ENCODE data around the gene CHPT1. TPM values are rescaled to one million over a fixed set of nuclear protein-coding genes. Genes with fewer than 3 reads are reported as not detected.
"Not testable (repeated sequence)": the region's sequence is repeated elsewhere in the genome, so short reads cannot be mapped to it uniquely, and the experiment has no call there.

CHPT1 gene
- total and polyA plus RNA-seq, 2 of the 13 experiments (the other 11 are each of a cell fraction or from before 2014, with no cell fraction given): 117 to 178 TPM

DNA sequence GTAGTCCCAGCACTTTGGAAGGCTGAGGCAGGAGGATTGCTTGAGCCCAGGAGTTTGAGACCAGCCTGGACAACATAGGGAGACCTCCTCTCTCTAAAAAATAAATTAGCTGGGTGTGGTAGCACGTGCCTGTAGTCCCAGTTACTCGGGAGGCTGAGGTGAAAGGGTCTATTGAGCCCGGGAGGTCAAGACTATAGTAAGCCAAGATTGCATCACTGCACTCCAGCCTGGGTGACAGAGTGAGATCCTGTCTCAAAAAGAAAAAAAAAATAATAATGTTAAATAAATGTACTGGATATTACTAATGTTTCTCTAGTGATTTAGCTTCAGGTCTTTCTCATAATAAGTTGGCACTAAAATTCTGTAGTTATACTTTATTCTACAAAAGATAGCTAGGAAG is 20.9 kb upstream of the CHPT1 start:
- BruUV-seq (replicated peaks); in situ Hi-C loops (cut with HindIII; ENCODE audit: extremely low pct_ligation_motif_present, low pct_unique_long_range_greater_than_20kb); H3K27me3 ChIP-seq (ENCODE audit: control insufficient read depth in 1 of 2, insufficient read depth in 2 of 2, low read length in 2 of 2); CTCF ChIA-PET (ENCODE audit: low intra/inter-chr PET ratio, low total read pairs); ATAC-seq; H2AFZ ChIP-seq (ENCODE audit: low read length); H4K20me1 ChIP-seq (ENCODE audit: insufficient read depth, low read length); H3K9me3 ChIP-seq (ENCODE audit: low read length); FAIRE-seq; H3K27ac ChIP-seq (ENCODE audit: extremely low read length, insufficient read depth, low read length); DNase-seq (ENCODE audit: low spot score); H3K9ac ChIP-seq (ENCODE audit: insufficient read depth, low read depth, low read length); H3K4me3 ChIP-seq (replicated peaks in 1 of 3; ENCODE audit: insufficient read depth in 1 of 3, low read depth in 2 of 3, low read length in 3 of 3); H3K36me3 ChIP-seq (replicated peaks in 1 of 2; ENCODE audit: control insufficient read depth in 1 of 2, insufficient read depth in 2 of 2, low read length in 2 of 2); H3K79me2 ChIP-seq (ENCODE audit: insufficient read depth, low read length); H3K4me2 ChIP-seq (ENCODE audit: low read depth, low read length); intact Hi-C loops (cut with micrococcal nuclease; ENCODE audit: unreplicated experiment): not testable (repeated sequence)
- POLR2A ChIA-PET: interaction anchor here (1.3 kb wide), 1 partner anchor 68 kb away, joined by 4 read pairs; no protein-coding TSS in a partner anchor
- peak; percentile 77 for TF ChIP-seq CEBPG (CRISPR knock-in tag; IDR thresholded peaks at IDR 0.05)
- H3K4me1 ChIP-seq (ENCODE audit: insufficient read depth, low read length): peaks cover 53% of the 10 kb centered on the region
- 7% methylated on average over 3 of the region's 3 CpGs for WGBS (ENCODE audit: low lambda C conversion rate)

DNA sequence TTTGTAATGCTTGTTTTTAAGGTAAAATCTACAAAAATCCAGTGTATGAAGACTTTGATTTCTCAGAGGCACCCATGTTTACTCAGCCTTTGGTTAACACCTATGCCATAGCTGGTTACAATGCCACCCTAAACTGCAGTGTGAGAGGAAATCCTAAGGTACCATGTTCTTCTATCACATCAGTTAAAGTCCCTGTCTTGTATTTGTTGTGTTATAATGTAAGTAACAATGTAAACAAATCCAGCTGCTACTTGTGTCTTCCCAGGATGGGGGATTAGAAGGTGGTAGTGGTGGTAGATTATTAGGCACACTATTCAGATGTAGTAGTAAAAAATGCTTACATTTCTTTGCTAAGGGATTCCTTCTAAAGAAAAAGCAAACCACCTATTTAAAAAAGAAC is 19.4 kb upstream of the CHPT1 start:
- H2AFZ ChIP-seq (ENCODE audit: low read length): no peak overlapping the region
- no peak overlapping the region for H3K4me3 ChIP-seq (replicated peaks in 1 of 3; ENCODE audit: insufficient read depth in 1 of 3, low read depth in 2 of 3, low read length in 3 of 3)
- no peaks in the 10 kb centered on the region for H3K9me3 ChIP-seq (ENCODE audit: low read length)
- no peak for DNase-seq (ENCODE audit: low spot score)
- no peaks in the 10 kb centered on the region for H3K79me2 ChIP-seq (ENCODE audit: insufficient read depth, low read length)
- CTCF ChIA-PET (ENCODE audit: low intra/inter-chr PET ratio, low total read pairs): no interaction called here
- no peak for ATAC-seq
- TF ChIP-seq HES4 (CRISPR knock-in tag; IDR thresholded peaks at IDR 0.05; ENCODE audit: borderline replicate concordance) (no peak), ATRX (CRISPR knock-in tag; IDR thresholded peaks at IDR 0.05; ENCODE audit: borderline replicate concordance) (no peak), ZNF572 (CRISPR knock-in tag; IDR thresholded peaks at IDR 0.05) (no peak), ZNF337 (CRISPR knock-in tag; IDR thresholded peaks at IDR 0.05; ENCODE audit: borderline replicate concordance, low read depth) (no peak), BRCA1 (CRISPR knock-in tag; IDR thresholded peaks at IDR 0.05) (no peak), HNF4A (CRISPR knock-in tag; IDR thresholded peaks at IDR 0.05) (no peak), ZMYM3 (CRISPR knock-in tag; IDR thresholded peaks at IDR 0.05) (no peak), ZNF720 (CRISPR knock-in tag; IDR thresholded peaks at IDR 0.05) (no peak), KLF9 (CRISPR knock-in tag; IDR thresholded peaks at IDR 0.05; ENCODE audit: low read depth) (no peak), ZNF354B (CRISPR knock-in tag; IDR thresholded peaks at IDR 0.05) (no peak), ZSCAN25 (CRISPR knock-in tag; IDR thresholded peaks at IDR 0.05) (no peak)
- H3K36me3 ChIP-seq (replicated peaks in 1 of 2; ENCODE audit: control insufficient read depth in 1 of 2, insufficient read depth in 2 of 2, low read length in 2 of 2): no peaks in the 10 kb centered on the region
- BruUV-seq (replicated peaks): no TSS peak
- intact Hi-C loops (cut with micrococcal nuclease; ENCODE audit: unreplicated experiment): no loop called here
- peaks cover 42% of the 10 kb centered on the region for H3K4me1 ChIP-seq (ENCODE audit: insufficient read depth, low read length)
- H3K4me2 ChIP-seq (ENCODE audit: low read depth, low read length): no peak overlapping the region
- in situ Hi-C loops (cut with HindIII; ENCODE audit: extremely low pct_ligation_motif_present, low pct_unique_long_range_greater_than_20kb): no loop called here
- no peak overlapping the region for H3K27ac ChIP-seq (ENCODE audit: extremely low read length, insufficient read depth, low read length)
- no peak for FAIRE-seq
- no peaks in the 10 kb centered on the region for H4K20me1 ChIP-seq (ENCODE audit: insufficient read depth, low read length)
- no peak overlapping the region for H3K9ac ChIP-seq (ENCODE audit: insufficient read depth, low read depth, low read length)
- POLR2A ChIA-PET: no interaction called here
- no peaks in the 10 kb centered on the region for H3K27me3 ChIP-seq (ENCODE audit: control insufficient read depth in 1 of 2, insufficient read depth in 2 of 2, low read length in 2 of 2)
